Activated CD4-positive, alpha-beta T cell treated with anti-CD3 and anti-CD28 coated beads, Interleukin-10, Interleukin-2, amounts not matched to agents 100 ng/mL and 50 ng/mL, durations not matched to agents 16 hours and 8 hours (primary cell): Measurements from ENCODE around the gene LGALS9C.
"Not testable (repeated sequence)": the region's sequence is repeated elsewhere in the genome, so short reads cannot be mapped to it uniquely, and the experiment has no call there.

Experiments
- DNase-seq: peaks from one replicate; pipeline ENCODE4 v3.0.0-alpha.2; 2020

The LGALS9C gene

GRCh38 chr17:18476508-18477308 lies at the start of gene LGALS9C:
LGALS9C (plus strand) TSS chr17:18476789; CDS start chr17:18476855, 66 bp downstream.
- DNase-seq = not testable (repeated sequence)

- DNase-seq = not testable (repeated sequence)
Observed at GRCh38 chr17:18432206-18432605, 44.4 kb upstream of the LGALS9C start.

GRCh38 chr17:18439465-18439870 lies 37.1 kb upstream of the LGALS9C start:
- not testable (repeated sequence) for DNase-seq

GRCh38 chr17:18442093-18442492 lies 34.5 kb upstream of the LGALS9C start:
- peak; percentile 8 for DNase-seq

GRCh38 chr17:18442532-18442931 lies 34.1 kb upstream of the LGALS9C start:
- not testable (repeated sequence) for DNase-seq

GRCh38 chr17:18447476-18448205 lies 28.9 kb upstream of the LGALS9C start:
- not testable (repeated sequence) for DNase-seq

- not testable (repeated sequence) for DNase-seq
Observed at GRCh38 chr17:18448311-18448710, 28.3 kb upstream of the LGALS9C start.

- not testable (repeated sequence) for DNase-seq
Observed at GRCh38 chr17:18449833-18450232, 26.8 kb upstream of the LGALS9C start.

GRCh38 chr17:18450998-18451397 lies 25.6 kb upstream of the LGALS9C start:
- not testable (repeated sequence) for DNase-seq

- DNase-seq = not testable (repeated sequence)
Observed at GRCh38 chr17:18451969-18452368, 24.6 kb upstream of the LGALS9C start.

GRCh38 chr17:18459035-18459434 lies 17.6 kb upstream of the LGALS9C start:
- not testable (repeated sequence) for DNase-seq

- not testable (repeated sequence) for DNase-seq
Observed at GRCh38 chr17:18463831-18464502, 12.6 kb upstream of the LGALS9C start.

GRCh38 chr17:18466250-18466983 lies 10.2 kb upstream of the LGALS9C start:
- not testable (repeated sequence) for DNase-seq

- DNase-seq = not testable (repeated sequence)
Observed at GRCh38 chr17:18467001-18467400, 9.6 kb upstream of the LGALS9C start.

- not testable (repeated sequence) for DNase-seq
Observed at GRCh38 chr17:18468472-18469171, 8.0 kb upstream of the LGALS9C start.

- not testable (repeated sequence) for DNase-seq
Observed at GRCh38 chr17:18469837-18470236, 6.8 kb upstream of the LGALS9C start.

GRCh38 chr17:18470345-18470930 lies 6.2 kb upstream of the LGALS9C start:
- not testable (repeated sequence) for DNase-seq

- not testable (repeated sequence) for DNase-seq
Observed at GRCh38 chr17:18473967-18474366, 2.6 kb upstream of the LGALS9C start.

GRCh38 chr17:18474754-18475153 lies 1.8 kb upstream of the LGALS9C start:
- not testable (repeated sequence) for DNase-seq

- not testable (repeated sequence) for DNase-seq
Observed at GRCh38 chr17:18477367-18477766, 778 bp downstream of the LGALS9C start.

- not testable (repeated sequence) for DNase-seq
Observed at GRCh38 chr17:18478362-18478761, 1.8 kb downstream of the LGALS9C start.
